ENCODE results near the gene CHST15. TPM values are rescaled to one million over a fixed set of nuclear protein-coding genes. Genes with fewer than 3 reads are reported as not detected.

Gene CHST15
- total RNA-seq, 1 donor from 2014 or later = 4.5 TPM

DNA sequence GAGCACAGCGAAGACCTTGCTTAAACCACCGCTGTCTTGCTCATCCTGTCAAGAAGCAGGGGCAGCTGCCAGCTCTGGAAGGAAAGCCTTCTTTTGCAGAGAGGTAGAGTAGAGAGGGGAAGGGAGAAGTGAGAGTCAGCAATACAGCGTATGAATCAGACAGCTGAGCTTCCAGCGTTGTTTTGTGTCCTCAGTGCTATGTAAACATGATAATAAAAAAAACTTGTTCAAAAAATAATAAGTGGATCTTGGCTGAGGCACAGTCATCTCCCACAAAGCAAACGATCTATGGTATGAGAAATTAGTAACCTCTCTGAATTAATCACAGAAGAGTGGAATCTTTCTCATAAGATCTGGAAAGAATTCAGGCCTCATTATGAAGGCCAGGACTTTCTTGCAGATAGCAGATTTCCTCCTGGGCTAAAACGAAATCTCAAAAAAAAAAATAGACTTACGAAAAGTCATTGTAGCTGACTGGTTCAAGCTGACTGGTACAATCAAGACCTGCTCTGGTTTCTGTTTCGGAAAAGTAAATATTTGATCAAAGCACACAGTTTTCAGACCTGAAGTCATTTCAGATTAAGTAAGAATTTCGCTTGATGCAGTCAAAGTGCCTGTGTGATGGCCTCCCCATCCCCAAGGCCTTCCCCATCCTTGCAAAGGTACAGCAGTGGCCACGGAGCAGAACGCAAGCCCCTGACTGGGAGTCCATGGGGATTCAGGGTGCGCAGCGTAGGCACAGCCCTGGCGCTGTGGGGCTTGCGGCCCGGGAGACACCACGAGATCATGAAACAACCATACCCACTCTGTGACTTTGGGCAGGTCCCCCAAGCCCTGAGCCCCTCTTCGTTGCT, 29.4 kb downstream of the CHST15 start:
- no peak for TF ChIP-seq CTCF (IDR thresholded peaks at IDR 0.05; ENCODE audit: borderline replicate concordance)
- H3K4me3 ChIP-seq = no peak overlapping the region
- H3K27ac ChIP-seq (replicated peaks) = no peak overlapping the region
- H3K27me3 ChIP-seq (ENCODE audit: low read depth) = peaks cover 57% of the 10 kb centered on the region
- intact Hi-C loops (cut with micrococcal nuclease) = no loop called here
- H3K4me1 ChIP-seq = peaks cover 10% of the 10 kb centered on the region
- H3K36me3 ChIP-seq = no peaks in the 10 kb centered on the region
- DNase-seq = no peak
- H3K9me3 ChIP-seq (replicated peaks) = no peaks in the 10 kb centered on the region

- no peak for DNase-seq
- no peak overlapping the region for H3K27ac ChIP-seq (replicated peaks)
- no peak for TF ChIP-seq CTCF (IDR thresholded peaks at IDR 0.05; ENCODE audit: borderline replicate concordance)
- peaks cover 41% of the 10 kb centered on the region for H3K27me3 ChIP-seq (ENCODE audit: low read depth)
- intact Hi-C loops (cut with micrococcal nuclease) = no loop called here
- no peak overlapping the region for H3K4me3 ChIP-seq
- H3K36me3 ChIP-seq = no peaks in the 10 kb centered on the region
- no peaks in the 10 kb centered on the region for H3K9me3 ChIP-seq (replicated peaks)
- H3K4me1 ChIP-seq = peaks cover 10% of the 10 kb centered on the region
Observed at GRCh38 chr10:124062390-124062789, 31.0 kb downstream of the CHST15 start.

DNA sequence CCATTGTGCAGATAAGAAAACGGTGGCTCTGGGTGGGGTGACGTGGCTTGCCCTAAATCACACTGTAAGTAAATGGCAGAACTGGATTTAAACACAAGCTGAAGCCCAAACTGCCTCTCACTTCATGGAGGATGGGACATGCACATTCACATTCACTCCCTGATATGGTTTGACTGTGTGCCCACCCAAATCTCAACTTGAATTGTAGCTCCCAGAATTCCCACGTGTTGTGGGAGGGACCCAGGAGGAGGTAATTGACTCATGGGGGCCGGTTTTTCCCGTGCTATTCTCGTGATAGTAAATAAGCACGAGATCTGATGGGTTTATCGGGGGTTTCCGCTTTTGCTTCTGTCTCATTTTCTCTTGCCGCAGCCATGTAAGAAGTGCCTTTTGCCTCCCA, 32.4 kb downstream of the CHST15 start:
- Histone ChIP-seq H3K36me3 (no peaks in the 10 kb centered on the region), H3K4me3 (no peak overlapping the region), H3K27me3 (ENCODE audit: low read depth) (peaks cover 28% of the 10 kb centered on the region), H3K4me1 (no peaks in the 10 kb centered on the region), H3K9me3 (replicated peaks) (no peaks in the 10 kb centered on the region), H3K27ac (replicated peaks) (no peak overlapping the region)
- intact Hi-C loops (cut with micrococcal nuclease) = no loop called here
- TF ChIP-seq CTCF (IDR thresholded peaks at IDR 0.05; ENCODE audit: borderline replicate concordance) = no peak
- no peak for DNase-seq

DNA sequence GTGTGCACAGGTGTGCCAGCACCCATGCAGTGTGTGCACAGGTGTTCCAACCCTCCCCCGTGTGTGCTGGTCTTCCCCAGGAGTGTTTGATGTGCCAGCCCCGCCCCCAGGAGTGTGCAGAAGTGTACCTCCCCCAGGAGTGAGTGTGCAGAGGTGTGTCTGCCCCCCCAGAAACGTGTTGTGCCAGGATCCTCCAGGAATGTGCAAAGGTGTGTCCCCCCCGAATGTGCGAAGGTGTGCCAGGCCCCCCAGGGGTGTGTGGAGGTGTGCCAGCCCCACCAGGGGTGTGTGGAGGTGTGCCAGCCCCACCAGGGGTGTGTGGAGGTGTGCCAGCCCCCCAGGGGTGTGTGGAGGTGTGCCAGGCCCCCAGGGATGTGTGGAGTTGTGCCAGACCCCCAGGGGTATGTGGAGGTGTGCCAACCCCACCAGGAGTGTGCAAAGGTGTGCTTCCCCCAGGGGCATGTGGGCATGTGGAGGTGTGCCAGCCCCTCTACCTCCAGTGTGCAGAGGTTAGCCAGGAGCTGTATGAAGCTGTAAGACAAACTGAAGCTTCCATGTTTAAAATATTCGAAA, 33.2 kb downstream of the CHST15 start:
- intact Hi-C loops (cut with micrococcal nuclease) = no loop called here
- Histone ChIP-seq H3K27ac (replicated peaks) (no peak overlapping the region), H3K27me3 (ENCODE audit: low read depth) (peaks cover 20% of the 10 kb centered on the region), H3K36me3 (no peaks in the 10 kb centered on the region), H3K9me3 (replicated peaks) (no peaks in the 10 kb centered on the region), H3K4me1 (no peaks in the 10 kb centered on the region), H3K4me3 (no peak overlapping the region)
- TF ChIP-seq CTCF (IDR thresholded peaks at IDR 0.05; ENCODE audit: borderline replicate concordance) = no peak
- DNase-seq = no peak

- no peaks in the 10 kb centered on the region for H3K36me3 ChIP-seq
- intact Hi-C loops (cut with micrococcal nuclease) = no loop called here
- H3K4me1 ChIP-seq = no peaks in the 10 kb centered on the region
- H3K27me3 ChIP-seq (ENCODE audit: low read depth) = peaks cover 13% of the 10 kb centered on the region
- no peak overlapping the region for H3K27ac ChIP-seq (replicated peaks)
- no peak for DNase-seq
- no peak for TF ChIP-seq CTCF (IDR thresholded peaks at IDR 0.05; ENCODE audit: borderline replicate concordance)
- no peak overlapping the region for H3K4me3 ChIP-seq
- no peaks in the 10 kb centered on the region for H3K9me3 ChIP-seq (replicated peaks)
Observed at GRCh38 chr10:124059551-124059950, 33.8 kb downstream of the CHST15 start.
